Frontal cortex (tissue), 4 donors: ENCODE data around the gene RNF214. TPM values are rescaled to one million over a fixed set of nuclear protein-coding genes. Genes with fewer than 3 reads are reported as not detected.
A peak's percentile ranks its signal among the peaks of the same experiment; 100 is the strongest.
"Not testable (repeated sequence)": the region's sequence is repeated elsewhere in the genome, so short reads cannot be mapped to it uniquely, and the experiment has no call there.

Experiments
- DNase-seq, 2 donors: peaks; one replicate each; pipeline ENCODE4 v3.0.0; 2012; ENCODE audit warnings: low spot score in 2 of 2
- FAIRE-seq: peaks from 2 replicates; lab custom pipeline; 2012; peaks lifted over from hg19 to GRCh38; lab: Jason Lieb, UNC
- total RNA-seq: library from RNA; depleted of rRNA; stranded (reverse); fragments of >200 nt; gene quantifications from one replicate; pipeline ENCODE4 v1.2.3, GENCODE V29; 2014
- donor health status: control.
- donor health status: control.
- donor health status: control.

RNF214 gene
- total RNA-seq, 1 donor from 2014 or later: 15.1 TPM

GRCh38 chr11:117228091-117228490 is 4.4 kb upstream of the RNF214 start:
- DNase-seq (no peak), FAIRE-seq (no peak)

GRCh38 chr11:117229411-117229810 is 3.1 kb upstream of the RNF214 start:
- FAIRE-seq (no peak), DNase-seq (no peak)

GRCh38 chr11:117229931-117230285 is 2.6 kb upstream of the RNF214 start:
- no peak for FAIRE-seq
- DNase-seq: no peak

- DNase-seq (no peak), FAIRE-seq (no peak)
Observed at GRCh38 chr11:117230286-117230961, 2.0 kb upstream of the RNF214 start.

GRCh38 chr11:117230999-117231841 is 1.3 kb upstream of the RNF214 start:
- no peak for DNase-seq
- FAIRE-seq: no peak

GRCh38 chr11:117231842-117232091 is 704 bp upstream of the RNF214 start, which contains the start of gene PCSK7:
PCSK7 (minus strand) TSS chr11:117232073; CDS start chr11:117229844, 2,229 bp downstream.
- no peak for FAIRE-seq
- no peak for DNase-seq

- peak in 1 of 2 donors; percentile 41 for DNase-seq
- no peak for FAIRE-seq
Observed at GRCh38 chr11:117232911-117233409, 489 bp downstream of the RNF214 start.

GRCh38 chr11:117238221-117238620 is 5.8 kb downstream of the RNF214 start:
- no peak for FAIRE-seq

GRCh38 chr11:117239295-117239694 is 6.8 kb downstream of the RNF214 start:
- DNase-seq: no peak
- no peak for FAIRE-seq

More at GRCh38 chr11:117238221-117238620, 5.8 kb downstream of the RNF214 start:
- no peak for DNase-seq

- FAIRE-seq (no peak), DNase-seq (no peak)
Observed at GRCh38 chr11:117248341-117248740, 15.9 kb downstream of the RNF214 start.

GRCh38 chr11:117249571-117249970 is 17.1 kb downstream of the RNF214 start:
- DNase-seq: no peak
- no peak for FAIRE-seq

GRCh38 chr11:117251506-117251905 is 19.0 kb downstream of the RNF214 start:
- no peak for DNase-seq
- FAIRE-seq: no peak

- FAIRE-seq: no peak
- no peak for DNase-seq
Observed at GRCh38 chr11:117255966-117256365, 23.5 kb downstream of the RNF214 start.

GRCh38 chr11:117256573-117256972 is 24.1 kb downstream of the RNF214 start:
- no peak for FAIRE-seq
- DNase-seq: no peak

- FAIRE-seq (no peak), DNase-seq (no peak)
Observed at GRCh38 chr11:117258576-117258975, 26.1 kb downstream of the RNF214 start.

GRCh38 chr11:117259417-117259816 is 26.9 kb downstream of the RNF214 start:
- DNase-seq: no peak
- FAIRE-seq: peak; percentile 31

- not testable (repeated sequence) for FAIRE-seq, DNase-seq
Observed at GRCh38 chr11:117264624-117265323, 32.3 kb downstream of the RNF214 start.

- FAIRE-seq: no peak
- no peak for DNase-seq
Observed at GRCh38 chr11:117265745-117266144, 33.3 kb downstream of the RNF214 start.

- FAIRE-seq (no peak), DNase-seq (no peak)
Observed at GRCh38 chr11:117269856-117270255, 37.4 kb downstream of the RNF214 start.

GRCh38 chr11:117271208-117271607 is 38.7 kb downstream of the RNF214 start:
- no peak for FAIRE-seq

GRCh38 chr11:117272175-117272574 is 39.7 kb downstream of the RNF214 start:
- FAIRE-seq, DNase-seq: not testable (repeated sequence)

More at GRCh38 chr11:117271208-117271607, 38.7 kb downstream of the RNF214 start:
- no peak for DNase-seq
